Endothelial cell of umbilical vein (primary cell): Measurements from ENCODE around the gene TTI1. TPM values are rescaled to one million over a fixed set of nuclear protein-coding genes. Genes with fewer than 3 reads are reported as not detected.

Experiments used
- BruUV-seq: library from RNA; stranded (reverse); fragments of 400-500 nt; replicated peaks from 2 replicates; lab custom pipeline; 2021; lab: Mats Ljungman, UMichigan
- CTCF ChIA-PET: fragments of 300-600, 350-600 bp; sonication (Branson Sonifier 250); formaldehyde crosslinking; loops from one replicate; lab custom pipeline; 2021; ENCODE audit warnings: antibody characterized with exemption, inconsistent platforms; lab: Charles Lee
- POLR2A ChIA-PET: fragments of 300-600, 350-600 bp; sonication (Branson Sonifier 250); formaldehyde crosslinking; loops from one replicate; lab custom pipeline; 2021; ENCODE audit warnings: antibody characterized with exemption, inconsistent platforms; lab: Charles Lee
- DNase-seq: peaks from one replicate; pipeline ENCODE4 v3.0.0-alpha.2; 2011; ENCODE audit warnings: low read depth, low spot score
- FAIRE-seq: peaks from 2 replicates; lab custom pipeline; 2011; peaks lifted over from hg19 to GRCh38; lab: Jason Lieb, UNC
- H2AFZ ChIP-seq: 2 replicates; pipeline ENCODE4 v1.6.0; 2012; ENCODE audit warnings: low read depth, low read length, control low read depth, inconsistent platforms
- H3K27ac ChIP-seq: 2 replicates; pipeline ENCODE4 v1.5.1; 2011; ENCODE audit warnings: low read depth, mild to moderate bottlenecking, control low read depth, low read length, moderate library complexity; ENCODE audit not compliant: insufficient read depth
- H3K27me3 ChIP-seq, 2 experiments: 2 replicates each; pipeline versions ENCODE4 v1.6.0 to v1.6.1; 2011; ENCODE audit warnings: low read length in 2 of 2, mixed read lengths in 1 of 2; ENCODE audit not compliant: control insufficient read depth in 2 of 2, insufficient read depth in 2 of 2
- H3K36me3 ChIP-seq, 2 experiments: 2 replicates in 1 of 2; 3 replicates in 1 of 2; pipeline ENCODE4 v1.5.1; 2011; ENCODE audit warnings: low read length in 2 of 2, mild to moderate bottlenecking in 1 of 2, moderate library complexity in 1 of 2; ENCODE audit not compliant: control insufficient read depth in 2 of 2, insufficient read depth in 2 of 2; ENCODE audit errors: extremely low read depth in 1 of 2
- H3K4me1 ChIP-seq: 3 replicates; pipeline ENCODE4 v1.5.1; 2011; ENCODE audit warnings: mild to moderate bottlenecking, low read length; ENCODE audit not compliant: control insufficient read depth, insufficient read depth; ENCODE audit errors: extremely low read depth
- H3K4me2 ChIP-seq: 2 replicates; pipeline ENCODE4 v1.6.1; 2011; ENCODE audit warnings: low read length, control low read depth, mixed read lengths; ENCODE audit not compliant: insufficient read depth
- H3K4me3 ChIP-seq, 3 experiments: fragments of 200-600 bp in 1 of 3; sonication (generic), shearing (Covaris generic) in 1 of 3; replicated peaks in 1 of 3; 2 replicates each; pipeline ENCODE4 v1.5.1; 2011 to 2016; ENCODE audit warnings: control low read depth in 3 of 3, low read length in 3 of 3, mild to moderate bottlenecking in 2 of 3, inconsistent platforms in 1 of 3, low read depth in 1 of 3, moderate library complexity in 1 of 3; ENCODE audit not compliant: insufficient read depth in 1 of 3
- H3K79me2 ChIP-seq: 2 replicates; pipeline ENCODE4 v1.6.0; 2012; ENCODE audit warnings: low read length, inconsistent platforms; ENCODE audit not compliant: control insufficient read depth, insufficient read depth
- H3K9ac ChIP-seq: replicated peaks from 2 replicates; pipeline ENCODE3; 2011; ENCODE audit warnings: low read length, control low read depth; ENCODE audit not compliant: insufficient read depth; ENCODE audit errors: extremely low read depth
- H3K9me1 ChIP-seq: replicated peaks from 3 replicates; pipeline ENCODE4 v1.6.0; 2011; ENCODE audit warnings: mild to moderate bottlenecking, low read length; ENCODE audit not compliant: control insufficient read depth, insufficient read depth; ENCODE audit errors: extremely low read depth
- H3K9me3 ChIP-seq: replicated peaks from 2 replicates; pipeline ENCODE4 v1.5.1; 2012; ENCODE audit warnings: low read length, inconsistent platforms; ENCODE audit not compliant: control insufficient read depth, insufficient read depth
- H4K20me1 ChIP-seq: replicated peaks from 2 replicates; pipeline ENCODE3; 2011; ENCODE audit warnings: mild to moderate bottlenecking, low read length; ENCODE audit not compliant: control insufficient read depth, insufficient read depth; ENCODE audit errors: extremely low read depth
- CTCF ChIP-seq, 2 donors: IDR thresholded peaks; 1 replicate in 1 of 2; 2 replicates in 1 of 2; pipeline ENCODE4 v1.5.1; 2011; ENCODE audit warnings: low read length in 2 of 2, mild to moderate bottlenecking in 2 of 2, moderate library complexity in 2 of 2, control low read depth in 1 of 2, inconsistent platforms in 1 of 2, low read depth in 1 of 2; ENCODE audit not compliant: insufficient read depth in 1 of 2; ENCODE audit errors: extremely low read depth in 1 of 2
- EZH2 ChIP-seq: IDR thresholded peaks from 2 replicates; pipeline ENCODE4 v1.6.1; 2012; ENCODE audit warnings: borderline replicate concordance, low read depth, mild to moderate bottlenecking, moderate library complexity, low read length, inconsistent platforms; ENCODE audit not compliant: severe bottlenecking
- JUN ChIP-seq: IDR thresholded peaks from 2 replicates; pipeline ENCODE4 v1.6.1; 2011; ENCODE audit warnings: borderline replicate concordance, low read depth; ENCODE audit not compliant: insufficient read length, insufficient read depth
- MAX ChIP-seq: IDR thresholded peaks from 2 replicates; pipeline ENCODE4 v1.6.1; 2011; ENCODE audit not compliant: insufficient read depth, insufficient read length
- MYC ChIP-seq: IDR thresholded peaks from one replicate; pipeline ENCODE4 v1.6.1; 2011; ENCODE audit warnings: mild to moderate bottlenecking, low read depth, low read length
- POLR2AphosphoS5 ChIP-seq: IDR thresholded peaks from 2 replicates; pipeline ENCODE4 v1.6.1; 2012; ENCODE audit warnings: low read depth, mild to moderate bottlenecking, control low read depth, low read length, moderate library complexity; ENCODE audit not compliant: insufficient read depth
- dilution Hi-C: fragments of 300-500 bp; cut with MboI; formaldehyde crosslinking; loops from one replicate; pipeline ENCODE4 v1.15.0; 2019; ENCODE audit warnings: low sequenced_read_pairs; ENCODE audit not compliant: extremely low pct_ligation_motif_present
- intact Hi-C: fragments of 100-400 bp; cut with micrococcal nuclease; formaldehyde crosslinking; loops from one replicate; pipeline ENCODE4 v1.10.0; 2022
- polyA plus RNA-seq, 4 experiments: library from polyadenylated mRNA; depleted of rRNA in 3 of 4; stranded (reverse) in 3 of 4; unstranded in 1 of 4; fragments of >200 nt; gene quantifications; 2 replicates each; pipeline versions ENCODE4 v1.2.1 to v1.2.3, GENCODE V29; 2011 to 2012; ENCODE audit warnings: missing spikeins in 1 of 4
- total RNA-seq: library from RNA; stranded (reverse); gene quantifications from 2 replicates; pipeline ENCODE4 v1.2.3, GENCODE V29; 2021

The TTI1 gene
- total and polyA plus RNA-seq, 2 donors (not counting 3 experiments of a cell fraction or from before 2014, with no cell fraction given), result 13.2 to 23.2 TPM

GRCh38 chr20:37969949-37970855 lies 63.1 kb downstream of the TTI1 start:
- Histone ChIP-seq H3K36me3 (no peaks in the 10 kb centered on the region), H3K9me1 (no peaks in the 10 kb centered on the region), H3K27me3 (peaks cover 2 to 5% of the 10 kb centered on the region in 2 experiments), H3K27ac (no peak overlapping the region), H3K9me3 (no peaks in the 10 kb centered on the region), H3K4me3 (no peak overlapping the region), H3K4me1 (no peaks in the 10 kb centered on the region), H3K9ac (no peak overlapping the region), H2AFZ (no peak overlapping the region), H3K4me2 (no peak overlapping the region), H4K20me1 (no peaks in the 10 kb centered on the region), H3K79me2 (no peaks in the 10 kb centered on the region)
- intact Hi-C loops, result no loop called here
- TF ChIP-seq MAX (no peak), MYC (no peak), EZH2 (no peak), JUN (no peak), POLR2AphosphoS5 (no peak), CTCF (IDR thresholded peaks at IDR 0.05; ENCODE audit: extremely low read depth in 1 of 2, insufficient read depth in 1 of 2, low read depth in 1 of 2, low read length in 2 of 2) (no peak)
- ChIA-PET POLR2A (no interaction called here), CTCF (interaction anchor here (1.5 kb wide), 1 partner anchor 10 kb away, joined by 5 read pairs; no protein-coding TSS in a partner anchor)
- dilution Hi-C loops, result no loop called here
- BruUV-seq, result no TSS peak
- FAIRE-seq (no peak), DNase-seq (no peak)
